Keratinocyte (primary cell): Measurements from ENCODE around the gene FCRLB.
"Not testable (repeated sequence)": the region's sequence is repeated elsewhere in the genome, so short reads cannot be mapped to it uniquely, and the experiment has no call there.

ENCODE experiments used
- CTCF ChIP-seq, 3 experiments: IDR thresholded peaks in 1 of 3; conservative IDR thresholded peaks in 1 of 3; optimal IDR thresholded peaks in 1 of 3; 2 replicates in 2 of 3; 3 replicates in 1 of 3; pipeline versions ENCODE3 to v1.5.1; 2011; ENCODE audit warnings: low read length in 3 of 3, mild to moderate bottlenecking in 3 of 3, moderate library complexity in 2 of 3, control low read depth in 1 of 3, inconsistent platforms in 1 of 3; ENCODE audit not compliant: insufficient read depth in 2 of 3; ENCODE audit errors: extremely low read depth in 1 of 3
- EZH2 ChIP-seq: IDR thresholded peaks from one replicate; pipeline ENCODE4 v1.6.1; 2012; ENCODE audit warnings: inconsistent platforms, mild to moderate bottlenecking, low read length, moderate library complexity

DNA sequence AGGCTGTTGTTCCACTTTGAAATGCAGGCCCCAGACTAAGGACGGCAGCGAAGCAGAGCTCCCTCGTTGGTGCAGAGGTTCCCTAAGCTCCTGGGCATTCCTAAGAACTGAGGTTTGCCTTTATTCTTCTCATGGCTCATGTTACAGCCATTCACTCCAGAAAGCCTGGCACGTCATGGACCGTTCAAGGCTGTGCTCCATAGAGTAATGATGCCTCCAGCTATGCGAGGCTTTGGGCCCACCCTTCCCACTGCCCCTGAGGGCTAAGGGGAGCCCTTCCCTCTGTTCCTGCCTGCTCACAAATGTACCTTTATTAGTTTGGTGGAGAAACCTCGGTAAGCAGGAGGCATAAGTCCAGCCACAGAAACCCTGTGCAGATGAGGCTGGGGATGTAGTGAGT lies 47.9 kb upstream of the FCRLB start:
- not testable (repeated sequence) for TF ChIP-seq CTCF (optimal IDR thresholded peaks at IDR 0.05 in 1 of 3, IDR thresholded peaks at IDR 0.05 in 1 of 3, conservative IDR thresholded peaks at IDR 0.05 in 1 of 3; ENCODE audit: extremely low read depth in 1 of 3, insufficient read depth in 2 of 3, low read length in 3 of 3); EZH2
